Measurements from ENCODE around the gene ACSM5.
"Not testable (repeated sequence)": the region's sequence is repeated elsewhere in the genome, so short reads cannot be mapped to it uniquely, and the experiment has no call there.

The ACSM5 gene

DNA sequence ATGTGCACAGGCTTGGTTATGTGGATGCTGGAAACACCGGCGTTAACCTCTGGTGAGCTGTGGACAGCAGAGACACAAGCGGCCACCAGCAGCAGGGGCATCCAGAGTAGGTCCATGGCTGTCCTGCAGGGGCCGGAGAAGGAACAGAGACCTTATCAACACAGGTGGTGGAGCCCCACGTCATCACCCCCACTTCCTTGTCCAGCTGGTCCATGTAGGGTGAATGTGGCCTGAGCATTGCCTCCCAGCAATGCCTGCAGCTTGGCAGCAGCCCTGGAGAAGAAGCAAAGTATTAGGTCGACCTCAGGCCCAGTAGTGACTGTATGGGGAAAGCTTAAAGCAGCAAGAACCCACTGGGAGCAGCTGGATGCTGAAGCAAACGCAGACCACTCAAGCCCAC lies 10.1 kb upstream of the ACSM5 start:
- DNase-seq: no peak

DNA sequence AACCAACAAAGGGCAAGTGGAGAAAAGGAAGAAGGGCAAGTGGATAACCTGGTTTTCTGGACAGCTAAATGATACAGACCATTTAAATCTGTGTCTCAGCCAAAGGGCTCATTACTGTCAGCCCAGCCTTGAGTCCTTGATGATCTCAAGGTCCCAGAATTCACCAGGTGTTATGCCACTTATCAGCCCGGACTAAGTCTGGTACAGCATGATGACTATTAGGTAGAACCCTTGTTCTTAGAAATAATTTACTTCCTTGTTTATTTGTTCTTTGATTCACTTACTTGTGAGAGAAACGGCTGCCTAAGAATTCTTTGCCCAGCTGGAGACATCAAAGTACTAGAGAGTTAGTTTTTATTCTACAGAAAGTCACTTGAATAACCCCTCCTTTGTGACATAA lies 8.3 kb upstream of the ACSM5 start:
- DNase-seq: no peak

DNA sequence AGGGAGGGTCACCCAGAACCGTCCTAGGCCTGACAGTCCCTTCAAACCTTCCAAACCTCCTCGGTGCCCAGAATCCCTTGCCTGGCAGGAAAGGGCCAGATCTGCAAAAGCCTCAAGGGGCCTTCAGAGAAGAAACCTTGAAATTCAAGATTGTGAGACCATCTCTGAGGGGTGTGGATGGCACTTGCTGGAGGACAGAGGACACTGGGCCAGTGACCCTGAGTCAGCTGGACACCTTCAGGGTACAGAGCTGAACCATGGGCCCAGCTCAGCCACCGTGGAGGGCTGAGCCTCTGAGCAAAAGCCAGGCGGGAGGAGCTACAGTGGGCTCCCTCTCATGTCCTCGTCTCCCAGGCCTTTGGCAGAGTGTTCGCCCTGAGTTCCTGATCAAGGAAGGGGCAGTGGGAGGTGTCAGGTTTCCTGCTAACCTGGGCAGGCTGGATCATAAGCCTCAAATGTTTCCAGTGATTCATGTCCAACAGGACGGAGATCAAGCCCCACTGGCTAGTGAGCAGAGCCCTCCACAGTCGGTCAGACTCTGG lies 7.8 kb upstream of the ACSM5 start:
- DNase-seq: no peak

DNA sequence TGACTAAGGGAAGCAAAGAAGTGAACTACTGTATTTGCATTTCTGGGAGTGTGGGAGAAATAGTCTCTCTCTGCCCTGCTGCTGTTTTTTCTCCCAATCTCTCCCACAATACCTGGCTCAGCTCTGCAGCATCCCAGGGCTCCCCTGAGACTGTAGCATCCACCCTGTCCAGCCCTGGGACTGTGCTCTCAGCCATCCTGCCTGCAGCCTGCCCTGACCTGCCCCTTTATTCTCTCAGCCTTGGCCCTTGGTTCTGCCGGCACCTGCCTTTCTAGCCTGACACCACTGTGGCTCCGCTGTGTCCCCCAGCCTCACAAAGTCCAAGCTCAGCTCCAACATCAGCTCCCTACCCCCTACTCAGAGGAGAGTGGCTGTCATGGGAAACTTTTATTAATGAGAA lies 6.7 kb upstream of the ACSM5 start:
- no peak for DNase-seq

DNA sequence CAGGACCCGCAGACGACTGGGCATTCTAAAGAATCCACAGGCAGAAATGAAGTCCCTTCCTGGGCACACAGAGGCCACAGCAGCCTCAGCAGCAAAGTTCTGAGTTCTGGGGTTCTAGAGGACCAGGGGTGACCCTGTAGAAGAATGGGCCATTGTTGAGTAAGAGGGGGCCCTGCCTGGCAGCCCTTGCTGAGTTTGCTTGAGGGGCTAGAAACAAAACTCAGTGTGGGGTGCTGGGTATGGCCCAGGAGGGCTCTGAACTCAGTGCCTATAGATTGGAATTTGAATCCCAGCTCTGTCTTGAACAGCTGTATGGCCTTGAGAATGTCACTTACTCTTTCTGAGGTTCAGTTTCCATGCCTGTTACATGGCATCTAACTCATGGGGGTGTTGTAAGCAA lies 4.7 kb upstream of the ACSM5 start, which contains the start of gene PDILT:
PDILT (minus strand) TSS at position 101 of the 400 bp plus-strand sequence. CDS start 5,437 bp downstream, outside the sequence.
- no peak for DNase-seq

DNA sequence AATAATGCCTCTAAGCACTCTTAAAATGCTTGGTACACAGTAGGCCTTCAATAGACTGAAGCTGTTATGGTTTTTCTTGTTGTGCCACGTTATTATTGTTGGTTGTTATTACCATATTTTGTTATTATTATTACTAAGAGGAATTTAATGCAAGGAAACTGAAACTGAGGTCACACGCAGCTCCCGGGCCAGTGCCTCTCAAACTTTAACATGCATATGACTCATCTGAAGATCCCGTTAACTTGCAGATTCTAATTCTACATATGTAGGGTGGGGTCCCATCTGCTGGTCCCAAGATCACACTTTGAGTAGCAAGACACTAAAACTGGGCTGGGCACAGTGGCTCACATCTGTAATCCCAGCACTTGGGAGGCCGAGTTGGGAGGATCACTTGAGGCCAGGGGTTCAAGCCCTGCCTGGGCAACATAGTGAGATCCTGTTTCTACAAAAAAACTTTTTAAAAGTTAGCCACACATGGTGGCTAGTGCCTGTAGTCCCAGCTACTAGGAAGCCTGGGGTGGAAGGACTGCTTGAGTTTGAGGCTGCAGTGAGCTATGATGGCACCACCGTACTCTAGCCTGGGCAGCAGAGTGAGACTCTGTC lies 888 bp downstream of the ACSM5 start:
- peak; percentile 70 for DNase-seq

DNA sequence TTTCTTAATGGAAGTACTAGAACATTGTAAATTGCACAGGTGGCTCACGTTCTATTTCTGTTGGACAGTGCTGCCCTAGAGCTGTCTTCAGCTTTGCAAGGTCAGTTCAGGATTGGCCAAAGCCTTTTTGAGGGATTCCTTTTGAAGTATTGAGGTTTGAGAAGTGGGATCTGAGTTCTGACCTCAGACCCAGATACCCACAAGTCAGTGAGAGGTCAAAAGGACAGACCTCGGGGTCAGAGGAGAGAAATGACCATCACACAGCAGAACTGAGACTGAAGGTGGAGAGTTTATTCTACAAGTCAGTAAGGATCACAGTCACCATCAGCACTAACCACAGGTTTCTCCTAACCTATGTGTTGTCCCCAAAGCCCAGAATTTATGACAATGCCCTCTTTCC lies 1.7 kb downstream of the ACSM5 start:
- peak; percentile 43 for DNase-seq

DNA sequence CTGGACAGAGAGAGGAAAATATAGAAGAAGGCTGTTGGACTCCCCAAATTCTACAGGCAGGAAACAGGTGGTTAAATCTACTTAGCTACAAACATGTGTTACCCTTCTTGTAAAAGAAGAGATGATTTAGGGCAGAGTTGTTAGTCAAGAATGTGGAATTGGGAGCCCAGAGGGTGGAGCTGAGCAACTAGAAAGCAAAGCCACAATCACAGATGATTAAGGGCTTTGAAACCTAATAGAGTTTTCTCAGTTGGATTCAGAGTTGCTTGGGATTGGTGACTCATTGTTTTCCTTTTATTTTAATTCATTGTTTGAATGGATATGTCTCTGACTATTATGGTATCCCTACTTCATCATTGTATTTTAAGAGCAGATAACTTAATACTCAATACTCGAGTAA lies 6.2 kb downstream of the ACSM5 start:
- DNase-seq: no peak

DNA sequence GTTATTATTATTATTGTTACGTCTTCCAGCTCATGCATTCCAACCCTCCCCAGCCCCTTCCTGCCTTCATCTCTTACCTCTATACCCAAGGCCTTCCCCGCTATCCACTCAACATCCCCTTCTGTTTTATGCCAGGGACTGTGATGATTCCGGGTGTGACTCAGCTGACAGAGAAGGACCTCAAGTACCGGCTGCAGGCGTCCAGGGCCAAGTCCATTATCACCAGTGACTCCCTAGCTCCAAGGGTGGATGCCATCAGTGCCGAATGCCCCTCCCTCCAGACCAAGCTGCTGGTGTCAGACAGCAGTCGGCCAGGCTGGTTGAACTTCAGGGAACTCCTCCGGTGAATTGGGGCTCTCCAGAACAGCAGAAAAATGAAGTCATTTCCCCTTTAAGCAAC lies 9.8 kb downstream of the ACSM5 start:
- DNase-seq: not testable (repeated sequence)

DNA sequence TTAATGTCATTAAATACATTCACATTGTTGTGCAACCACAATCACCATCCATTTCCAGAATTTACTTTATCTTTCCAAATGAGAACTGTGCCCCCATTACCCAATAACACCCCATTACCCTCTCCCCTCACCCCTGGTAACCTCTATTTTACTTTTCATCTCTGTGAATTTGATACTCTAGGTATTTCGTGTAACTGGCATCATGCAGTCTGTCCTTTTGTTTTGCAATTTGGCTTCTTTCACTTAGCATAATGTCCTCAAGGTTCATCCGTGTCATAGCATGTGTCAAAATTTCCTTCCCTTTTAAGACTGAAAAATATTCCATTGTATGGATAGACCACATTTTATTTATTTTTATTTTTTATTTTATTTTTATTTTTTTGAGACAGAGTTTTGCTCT lies 12.4 kb downstream of the ACSM5 start:
- not testable (repeated sequence) for DNase-seq

DNA sequence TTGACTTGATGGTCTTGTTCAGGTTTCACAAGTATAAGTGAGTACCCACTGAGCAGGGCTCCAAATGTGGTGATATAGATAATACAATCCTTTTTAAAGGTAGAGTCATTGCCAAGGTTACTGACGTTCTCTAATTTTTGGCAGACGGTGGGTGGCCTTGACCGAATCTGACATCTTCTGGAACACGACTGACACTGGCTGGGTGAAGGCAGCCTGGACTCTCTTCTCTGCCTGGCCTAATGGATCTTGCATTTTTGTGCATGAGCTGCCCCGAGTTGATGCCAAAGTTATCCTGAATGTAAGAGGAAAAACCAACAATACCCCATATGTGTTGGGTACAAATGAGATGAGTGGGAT lies 14.4 kb downstream of the ACSM5 start:
- DNase-seq: not testable (repeated sequence)

DNA sequence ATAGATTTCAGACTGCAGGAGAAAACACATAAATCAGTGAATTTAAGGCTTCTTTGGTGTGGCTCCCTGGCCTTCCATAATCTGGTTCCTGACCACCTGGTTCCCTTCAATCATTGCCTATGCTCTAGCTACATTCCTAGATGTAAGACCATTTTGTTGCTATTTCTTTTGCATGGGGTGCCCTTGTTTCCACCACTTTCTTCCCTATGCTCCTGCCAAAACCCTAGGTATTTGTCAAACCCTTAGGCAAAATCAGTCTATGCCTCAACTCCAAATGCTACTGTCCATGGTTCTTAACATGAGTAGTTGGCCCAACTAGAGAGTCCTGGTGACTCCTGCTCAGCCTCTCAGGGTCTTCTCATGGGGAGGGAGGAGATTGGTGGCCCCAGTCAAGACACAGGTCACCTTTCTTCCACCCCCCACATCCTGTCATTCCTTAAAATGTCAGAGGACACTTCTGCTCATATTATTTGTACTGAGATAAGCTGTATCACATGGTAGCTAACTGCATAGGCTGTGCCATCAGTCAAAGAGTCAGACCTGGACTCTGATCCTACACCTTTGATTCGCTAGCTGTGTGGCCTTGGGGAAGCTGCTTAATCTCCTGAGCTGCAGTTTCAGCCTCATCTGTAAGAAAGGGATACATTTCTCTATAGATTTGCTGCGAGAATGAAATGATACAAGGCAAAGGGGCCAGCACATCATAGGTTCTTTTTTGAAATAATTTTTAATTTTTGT lies 15.0 kb downstream of the ACSM5 start:
- DNase-seq: no peak

DNA sequence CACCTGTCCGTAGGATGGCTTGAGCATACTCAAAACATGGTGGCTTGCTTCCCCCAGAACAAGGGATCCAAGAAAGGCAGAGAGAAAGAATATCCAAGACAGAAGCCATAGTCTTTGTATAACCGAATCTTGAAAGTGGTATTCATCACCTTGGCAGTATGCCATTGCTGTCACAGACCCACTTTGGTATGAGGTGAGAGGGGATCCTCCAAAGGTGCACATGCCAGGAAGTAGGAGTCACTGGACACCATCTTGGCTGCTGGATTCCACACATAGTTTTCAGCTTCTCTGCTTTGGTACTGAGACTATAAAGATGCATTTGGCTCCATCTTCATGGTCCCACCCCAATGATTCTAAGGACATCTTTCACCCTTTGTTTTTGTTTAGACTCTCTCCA lies 18.1 kb downstream of the ACSM5 start:
- not testable (repeated sequence) for DNase-seq

DNA sequence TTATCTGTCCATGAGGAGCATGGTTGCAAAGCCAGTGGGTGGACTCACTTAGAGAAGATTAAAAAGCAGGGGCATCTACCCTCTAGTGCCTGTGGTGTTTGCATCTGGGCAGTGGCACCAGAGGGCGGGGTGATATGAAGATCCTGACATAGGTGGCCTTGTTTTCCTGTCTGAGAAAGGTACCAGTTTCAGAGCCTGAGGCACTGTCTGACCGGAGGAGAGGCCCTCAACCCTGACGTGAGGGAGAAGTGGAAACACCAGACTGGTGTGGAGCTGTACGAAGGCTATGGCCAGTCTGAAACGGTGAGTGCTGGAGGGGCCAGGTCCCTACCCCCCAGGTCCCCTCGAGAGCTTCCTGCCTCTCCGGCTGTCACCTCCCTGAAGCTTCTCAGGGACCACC lies 20.2 kb downstream of the ACSM5 start:
- DNase-seq: not testable (repeated sequence)

DNA sequence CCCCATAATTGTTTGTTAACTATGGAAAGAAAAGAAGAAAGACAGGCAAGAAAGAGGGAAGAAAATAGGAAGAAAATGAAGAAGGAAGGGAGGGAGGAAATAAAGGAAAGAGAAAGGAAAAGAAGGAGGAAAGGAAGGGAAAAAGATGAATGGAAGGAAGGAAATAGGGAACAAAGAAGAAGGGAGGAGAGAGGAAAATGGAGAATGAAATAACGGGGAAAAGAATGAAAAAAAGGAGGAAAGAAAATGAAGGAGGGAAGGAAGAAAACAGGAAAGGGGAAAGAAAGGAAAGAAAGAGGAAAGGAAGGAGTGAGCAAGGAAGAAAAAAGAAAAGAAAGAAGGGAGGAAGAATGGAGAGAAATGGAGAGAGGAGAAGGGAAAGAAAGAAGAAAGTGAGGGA lies 21.1 kb downstream of the ACSM5 start:
- DNase-seq: not testable (repeated sequence)

DNA sequence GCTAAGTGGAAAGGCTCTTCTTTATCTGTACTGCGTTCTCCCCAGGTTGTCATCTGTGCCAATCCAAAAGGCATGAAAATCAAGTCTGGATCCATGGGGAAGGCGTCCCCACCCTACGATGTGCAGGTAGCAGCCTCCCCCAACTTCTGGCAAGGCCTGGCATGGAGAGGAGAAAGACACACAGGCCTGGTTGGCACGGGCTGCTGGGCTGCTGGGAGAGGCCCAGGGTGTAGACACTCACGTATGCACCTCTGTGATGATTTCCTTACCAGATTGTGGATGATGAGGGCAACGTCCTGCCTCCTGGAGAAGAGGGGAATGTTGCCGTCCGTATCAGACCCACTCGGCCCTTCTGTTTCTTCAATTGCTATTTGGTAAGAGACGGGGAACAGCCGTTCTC lies 21.6 kb downstream of the ACSM5 start:
- DNase-seq: no peak

DNA sequence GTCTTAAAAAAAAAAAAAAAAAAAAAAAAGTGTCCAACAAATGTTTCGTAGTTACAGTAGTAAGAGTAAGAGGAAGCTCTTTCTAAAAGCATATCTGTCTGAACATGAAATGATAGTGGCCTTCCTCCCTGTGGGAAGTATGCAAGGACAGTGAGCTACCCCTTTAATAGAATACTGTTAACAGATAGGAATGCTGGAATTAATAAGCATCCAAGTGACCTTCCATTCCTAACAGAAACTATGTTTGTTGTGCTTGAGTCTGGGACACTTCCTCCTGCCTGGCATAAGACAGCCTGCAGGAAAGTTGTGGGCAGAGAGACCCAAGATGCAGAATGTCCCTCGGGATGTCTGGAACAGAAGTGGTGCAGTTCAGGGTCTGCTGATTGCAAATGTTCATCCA lies 29.6 kb downstream of the ACSM5 start:
- not testable (repeated sequence) for DNase-seq

DNA sequence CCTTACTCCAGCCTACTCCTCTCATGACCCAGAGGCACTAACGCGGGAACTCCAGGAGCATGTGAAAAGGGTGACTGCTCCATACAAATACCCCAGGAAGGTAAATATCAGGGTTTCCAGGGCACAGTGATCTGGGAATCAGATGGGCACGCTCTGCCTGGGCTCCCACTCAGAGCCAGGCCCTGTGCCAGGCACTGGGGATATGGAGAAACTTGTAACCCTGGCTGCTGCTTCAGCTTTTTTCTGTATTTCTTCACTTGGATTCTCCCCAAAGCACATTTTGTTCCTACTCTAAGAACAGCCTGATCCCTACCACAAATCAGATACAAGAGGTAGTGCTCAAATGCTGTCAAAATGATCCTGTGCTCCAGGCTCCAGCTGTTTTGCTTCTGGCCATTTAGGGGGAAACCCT lies 30.5 kb downstream of the ACSM5 start:
- not testable (repeated sequence) for DNase-seq

DNA sequence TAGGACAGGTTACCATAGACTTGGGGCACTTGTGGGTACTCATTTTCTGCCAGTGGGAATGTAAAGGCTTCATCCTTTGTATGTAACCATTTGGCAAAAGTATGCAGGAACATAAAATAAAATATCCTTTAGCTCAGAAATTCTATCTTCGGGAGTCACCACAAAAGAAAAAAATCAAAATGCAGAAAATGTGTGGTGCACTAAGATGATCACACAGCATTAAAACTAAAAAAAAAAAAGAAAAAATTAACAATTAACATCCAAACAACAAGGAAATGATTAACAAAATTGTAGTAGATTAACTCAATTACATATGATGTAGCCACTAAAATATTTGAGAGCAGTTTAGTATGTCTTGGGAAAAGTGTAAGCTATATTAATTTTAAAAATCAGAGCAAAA lies 31.4 kb downstream of the ACSM5 start:
- not testable (repeated sequence) for DNase-seq

DNA sequence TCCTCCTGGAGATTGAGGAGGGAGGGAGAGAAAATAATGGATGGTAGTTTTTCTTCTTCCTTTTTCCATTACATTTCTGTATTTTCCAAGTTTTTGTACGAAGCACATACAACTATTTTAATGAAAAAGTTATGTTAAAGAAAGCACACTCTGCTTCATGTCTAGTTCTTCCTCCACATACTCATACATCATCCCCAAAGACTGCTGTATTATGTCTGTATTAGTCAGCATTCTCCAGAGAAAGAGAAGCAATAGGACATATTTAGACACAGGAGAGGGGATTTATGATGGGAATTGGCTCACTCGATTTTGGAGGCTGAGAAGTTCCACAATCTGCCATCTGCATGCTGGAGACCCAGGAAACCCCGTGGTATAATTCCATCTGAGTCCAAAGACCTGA lies 31.9 kb downstream of the ACSM5 start:
- no peak for DNase-seq

DNA sequence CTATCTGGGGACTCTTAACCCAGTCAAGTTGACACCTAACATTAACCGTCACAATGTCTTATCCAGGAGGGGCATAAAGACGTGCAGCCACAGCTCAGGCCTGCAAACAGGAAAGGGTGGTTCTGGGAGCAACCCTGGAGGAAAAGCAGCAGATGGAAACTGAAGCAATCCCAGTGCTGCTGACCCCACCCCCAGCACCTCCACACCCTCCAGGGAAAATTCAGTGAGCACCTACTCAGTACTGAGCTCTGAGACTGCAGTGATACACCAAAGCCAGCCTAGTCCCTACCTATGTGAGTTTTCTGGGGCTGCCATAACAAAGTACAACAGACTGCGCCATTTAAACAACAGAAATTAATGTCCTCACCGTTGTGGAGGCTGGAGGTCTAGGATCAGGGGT lies 32.5 kb downstream of the ACSM5 start:
- DNase-seq: not testable (repeated sequence)

DNA sequence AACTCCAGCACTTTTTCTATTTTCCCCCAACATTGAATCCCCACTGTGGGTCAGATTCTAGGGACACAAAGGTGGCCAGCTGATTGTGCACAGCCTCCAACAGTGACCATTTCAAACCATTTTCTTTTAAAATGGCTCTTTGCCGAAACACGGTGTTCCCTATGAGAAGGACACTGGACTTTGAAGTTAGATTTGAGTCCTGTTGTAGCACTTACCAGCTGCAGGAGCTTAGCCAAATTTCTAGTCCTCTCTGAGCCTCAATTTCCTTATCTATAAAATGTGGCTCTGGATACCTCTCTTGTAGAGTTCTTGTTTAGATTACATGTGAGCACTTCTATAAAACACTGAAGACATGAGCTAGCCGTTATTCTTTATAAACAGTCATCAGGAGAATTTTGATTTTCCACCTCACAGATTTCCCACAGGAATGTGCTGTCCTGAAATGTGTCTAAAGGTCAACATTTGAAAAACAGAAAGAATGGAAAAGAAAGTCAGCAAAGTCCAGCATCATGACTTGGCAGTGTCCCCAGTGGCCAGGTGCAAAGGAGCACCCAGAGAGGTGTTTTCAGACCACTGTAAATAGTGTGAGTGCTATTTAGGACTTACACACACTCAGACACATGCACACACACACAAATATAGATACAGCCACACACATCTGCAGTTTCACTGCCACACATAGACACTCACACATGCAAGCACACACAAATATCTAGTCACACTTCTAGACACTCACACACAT lies 37.5 kb downstream of the ACSM5 start:
- not testable (repeated sequence) for DNase-seq

DNA sequence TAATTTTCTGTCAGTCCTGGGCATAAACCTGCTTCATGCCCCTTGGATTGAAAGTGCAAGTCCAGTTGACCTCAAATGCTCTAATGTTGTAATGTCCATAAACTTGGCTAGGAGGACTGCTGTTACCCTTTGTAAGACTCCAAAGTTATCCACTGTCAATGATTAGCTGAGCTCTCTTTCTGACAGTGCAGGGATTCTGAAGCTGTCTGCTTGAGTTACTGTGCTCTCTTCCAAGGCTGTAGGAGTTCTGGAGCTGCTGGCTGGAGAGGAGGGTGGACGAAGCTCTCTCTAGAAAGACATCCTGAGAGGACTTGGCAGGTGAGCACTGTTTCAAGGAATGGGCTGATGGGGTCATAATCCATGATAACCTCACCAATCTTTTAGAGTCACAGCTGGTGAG lies 42.0 kb downstream of the ACSM5 start, which contains the start of gene ACSM2A:
ACSM2A (plus strand) TSS at position 158 of the 400 bp plus-strand sequence. CDS start 8,594 bp downstream, outside the sequence.
- DNase-seq: not testable (repeated sequence)

DNA sequence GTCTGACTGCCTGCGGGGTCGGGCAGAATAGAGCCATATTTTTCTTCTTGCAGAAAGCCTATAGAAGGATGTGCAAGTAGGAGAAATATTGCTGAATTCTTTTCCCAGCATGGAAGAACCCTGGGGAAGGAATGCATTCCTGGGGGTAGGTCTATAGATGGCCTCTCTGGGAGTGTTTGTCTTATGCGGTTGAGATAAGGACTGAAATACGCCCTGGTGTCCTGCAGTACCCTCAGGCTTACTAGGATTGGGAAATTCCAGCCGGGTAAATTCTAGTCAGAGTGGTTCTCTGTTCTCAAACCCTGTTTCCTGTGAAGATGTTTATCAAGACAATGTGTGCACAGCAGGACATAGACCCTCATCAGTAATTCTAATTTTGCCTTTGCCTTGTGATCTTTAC lies 44.3 kb downstream of the ACSM5 start:
- DNase-seq: not testable (repeated sequence)

All from MV-4-11 (cell line).